Stimulated activated naive CD4-positive, alpha-beta T cell treated with Interleukin-2 at 50 U/mL for 16 hours (primary cell): ENCODE data around the gene KLHL30.
"Not testable (repeated sequence)": the region's sequence is repeated elsewhere in the genome, so short reads cannot be mapped to it uniquely, and the experiment has no call there.

Experiments
- DNase-seq: peaks from one replicate; lab custom pipeline; 2025; lab: John Stamatoyannopoulos, UW

The KLHL30 gene

GRCh38 chr2:238163481-238164198, 25.2 kb downstream of the KLHL30 start:
- DNase-seq, result no peak

GRCh38 chr2:238164906-238165287, 26.4 kb downstream of the KLHL30 start:
- DNase-seq, result no peak

- DNase-seq, result no peak
Measured at GRCh38 chr2:238165288-238165921, 26.9 kb downstream of the KLHL30 start.

GRCh38 chr2:238166391-238167343, 28.2 kb downstream of the KLHL30 start:
- DNase-seq, result no peak

GRCh38 chr2:238167344-238167715, 28.9 kb downstream of the KLHL30 start:
- no peak for DNase-seq

- no peak for DNase-seq
Measured at GRCh38 chr2:238167761-238168160, 29.3 kb downstream of the KLHL30 start.

- DNase-seq, result no peak
Measured at GRCh38 chr2:238168196-238169047, 30.0 kb downstream of the KLHL30 start.

GRCh38 chr2:238169048-238169707, 30.7 kb downstream of the KLHL30 start:
- DNase-seq, result no peak

- DNase-seq, result no peak
Measured at GRCh38 chr2:238169708-238170251, 31.3 kb downstream of the KLHL30 start.

GRCh38 chr2:238170386-238171071, 32.1 kb downstream of the KLHL30 start:
- DNase-seq, result no peak

GRCh38 chr2:238171072-238171431, 32.6 kb downstream of the KLHL30 start:
- not testable (repeated sequence) for DNase-seq

- no peak for DNase-seq
Measured at GRCh38 chr2:238171575-238172187, 33.2 kb downstream of the KLHL30 start.

- DNase-seq, result no peak
Measured at GRCh38 chr2:238172439-238172838, 34.0 kb downstream of the KLHL30 start.

- no peak for DNase-seq
Measured at GRCh38 chr2:238173692-238174091, 35.2 kb downstream of the KLHL30 start.

GRCh38 chr2:238174291-238174690, 35.8 kb downstream of the KLHL30 start:
- DNase-seq, result no peak

- DNase-seq, result no peak
Measured at GRCh38 chr2:238174701-238175100, 36.2 kb downstream of the KLHL30 start.

- no peak for DNase-seq
Measured at GRCh38 chr2:238176613-238177012, 38.1 kb downstream of the KLHL30 start.

GRCh38 chr2:238180554-238180953, 42.1 kb downstream of the KLHL30 start:
- DNase-seq, result no peak

- DNase-seq, result no peak
Measured at GRCh38 chr2:238182362-238182761, 43.9 kb downstream of the KLHL30 start.

- no peak for DNase-seq
Measured at GRCh38 chr2:238183821-238184220, 45.4 kb downstream of the KLHL30 start.
